BLaER1 treated with 17β-estradiol and CSF1 and Interleukin-3, amounts not matched to agents 10 nM and 100 nM (cell line): ENCODE results near the gene INPP5A.

ENCODE experiments used
- H3K27ac ChIP-seq, 11 experiments: shearing (Covaris generic); formaldehyde crosslinking; 2 replicates each; pipeline ENCODE4 v1.8.1; 2022
- H3K27me3 ChIP-seq, 11 experiments: shearing (Covaris generic); formaldehyde crosslinking; 2 replicates each; pipeline ENCODE4 v1.8.1; 2022
- H3K36me3 ChIP-seq, 11 experiments: shearing (Covaris generic); formaldehyde crosslinking; 2 replicates each; pipeline ENCODE4 v1.8.1; 2022
- H3K4me1 ChIP-seq, 10 experiments: shearing (Covaris generic); formaldehyde crosslinking; 2 replicates each; pipeline ENCODE4 v1.8.1; 2022
- H3K4me2 ChIP-seq, 11 experiments: shearing (Covaris generic); formaldehyde crosslinking; 2 replicates each; pipeline ENCODE4 v1.8.1; 2022
- H3K4me3 ChIP-seq, 10 experiments: shearing (Covaris generic); formaldehyde crosslinking; 2 replicates each; pipeline ENCODE4 v1.8.1; 2022
- H3K9ac ChIP-seq, 11 experiments: shearing (Covaris generic); formaldehyde crosslinking; 2 replicates each; pipeline ENCODE4 v1.8.1; 2022
- H3K9me3 ChIP-seq, 11 experiments: shearing (Covaris generic); formaldehyde crosslinking; replicated peaks in 1 of 11; 2 replicates each; pipeline ENCODE4 v1.8.1; 2022
- H4K20me1 ChIP-seq, 11 experiments: shearing (Covaris generic); formaldehyde crosslinking; 2 replicates each; pipeline ENCODE4 v1.8.1; 2022
- Cebpa-rat ChIP-seq, 11 experiments: shearing (Covaris generic); IDR thresholded peaks; 2 replicates each; pipeline ENCODE4 v1.8.1; 2022

The INPP5A gene

GRCh38 chr10:132632091-132632561 lies 94.5 kb downstream of the INPP5A start:
- Histone ChIP-seq H3K9me3 (no peaks in the 10 kb centered on the region), H3K4me1 (peaks cover 56 to 92% (median 85%) of the 10 kb centered on the region in 10 experiments), H3K9ac (peak overlapping the region in 5 of 11 experiments; percentile 27 to 61 (median 36); a peak in 8 of 22 replicates), H3K4me3 (no peak overlapping the region; a peak in 1 of 20 replicates), H3K27ac (peak overlapping the region in 6 of 11 experiments; percentile 5 to 45 (median 26); a peak in 5 of 22 replicates), H3K4me2 (peak overlapping the region; percentile 1 to 95 (median 80); a peak in 20 of 22 replicates), H3K36me3 (peaks cover 0 to 18% (median 0%) of the 10 kb centered on the region in 11 experiments; a peak in 2 of 22 replicates), H3K27me3 (peaks cover 0 to 57% (median 0%) of the 10 kb centered on the region in 11 experiments; a peak in 4 of 22 replicates), H4K20me1 (peaks cover 47 to 92% (median 83%) of the 10 kb centered on the region in 11 experiments; a peak in 20 of 22 replicates)
- TF ChIP-seq Cebpa-rat (IDR thresholded peaks at IDR 0.05) = no peak

GRCh38 chr10:132632851-132633684 lies 95.5 kb downstream of the INPP5A start:
- Histone ChIP-seq H3K36me3 (peaks cover 0 to 18% (median 0%) of the 10 kb centered on the region in 11 experiments; a peak in 2 of 22 replicates), H3K4me3 (no peak overlapping the region), H3K4me2 (peak overlapping the region; percentile 11 to 95 (median 80); a peak in 21 of 22 replicates), H3K27me3 (peaks cover 0 to 47% (median 0%) of the 10 kb centered on the region in 11 experiments; a peak in 4 of 22 replicates), H4K20me1 (peaks cover 45 to 92% (median 85%) of the 10 kb centered on the region in 11 experiments; a peak in 20 of 22 replicates), H3K27ac (peak overlapping the region in 6 of 11 experiments; percentile 8 to 35 (median 16); a peak in 6 of 22 replicates), H3K4me1 (peaks cover 47 to 91% (median 83%) of the 10 kb centered on the region in 10 experiments), H3K9ac (peak overlapping the region in 6 of 11 experiments; percentile 3 to 61 (median 38); a peak in 8 of 22 replicates), H3K9me3 (no peaks in the 10 kb centered on the region)
- TF ChIP-seq Cebpa-rat (IDR thresholded peaks at IDR 0.05) = no peak

- H3K4me2 ChIP-seq = peak overlapping the region; percentile 25 to 95 (median 80)
- H3K36me3 ChIP-seq = peaks cover 0 to 13% (median 0%) of the 10 kb centered on the region in 11 experiments; a peak in 2 of 22 replicates
- peaks cover 0 to 6% (median 2%) of the 10 kb centered on the region in 11 experiments; a peak in 10 of 22 replicates for H3K9me3 ChIP-seq
- no peak overlapping the region for H3K4me3 ChIP-seq
- H3K4me1 ChIP-seq = peaks cover 36 to 81% (median 70%) of the 10 kb centered on the region in 10 experiments
- no peak for TF ChIP-seq Cebpa-rat (IDR thresholded peaks at IDR 0.05)
- H3K27me3 ChIP-seq = peaks cover 0 to 42% (median 0%) of the 10 kb centered on the region in 11 experiments; a peak in 4 of 22 replicates
- no peak overlapping the region for H3K9ac ChIP-seq
- peak overlapping the region in 2 of 11 experiments; percentile 3 to 28; a peak in 1 of 22 replicates for H3K27ac ChIP-seq
- H4K20me1 ChIP-seq = peaks cover 54 to 96% (median 92%) of the 10 kb centered on the region in 11 experiments; a peak in 20 of 22 replicates
Observed at GRCh38 chr10:132634241-132634946, 96.8 kb downstream of the INPP5A start.

- Histone ChIP-seq H4K20me1 (peaks cover 54 to 96% (median 92%) of the 10 kb centered on the region in 11 experiments; a peak in 20 of 22 replicates), H3K27ac (peak overlapping the region in 2 of 11 experiments; percentile 3 to 28; a peak in 1 of 22 replicates), H3K9me3 (peaks cover 5 to 11% (median 7%) of the 10 kb centered on the region in 11 experiments; a peak in 18 of 22 replicates), H3K4me3 (no peak overlapping the region), H3K9ac (no peak overlapping the region), H3K27me3 (peaks cover 0 to 42% (median 5%) of the 10 kb centered on the region in 11 experiments; a peak in 9 of 22 replicates), H3K4me1 (peaks cover 36 to 76% (median 65%) of the 10 kb centered on the region in 10 experiments), H3K4me2 (peak overlapping the region; percentile 25 to 95 (median 80)), H3K36me3 (peaks cover 0 to 8% (median 0%) of the 10 kb centered on the region in 11 experiments; a peak in 3 of 22 replicates)
- TF ChIP-seq Cebpa-rat (IDR thresholded peaks at IDR 0.05) = no peak
Observed at GRCh38 chr10:132634947-132635271, 97.3 kb downstream of the INPP5A start.

GRCh38 chr10:132636358-132636757 lies 98.8 kb downstream of the INPP5A start:
- H3K4me3 ChIP-seq = no peak overlapping the region
- peaks cover 0 to 4% (median 0%) of the 10 kb centered on the region in 11 experiments; a peak in 4 of 22 replicates for H3K36me3 ChIP-seq
- peaks cover 36 to 72% (median 57%) of the 10 kb centered on the region in 10 experiments for H3K4me1 ChIP-seq
- H3K4me2 ChIP-seq = peak overlapping the region in 3 of 11 experiments; percentile 6 to 35 (median 26); a peak in 4 of 22 replicates
- H3K27me3 ChIP-seq = peaks cover 0 to 47% (median 16%) of the 10 kb centered on the region in 11 experiments; a peak in 16 of 22 replicates
- no peak for TF ChIP-seq Cebpa-rat (IDR thresholded peaks at IDR 0.05)
- H3K27ac ChIP-seq = no peak overlapping the region
- H3K9ac ChIP-seq = no peak overlapping the region
- peaks cover 58 to 100% (median 96%) of the 10 kb centered on the region in 11 experiments; a peak in 20 of 22 replicates for H4K20me1 ChIP-seq
- H3K9me3 ChIP-seq = peaks cover 5 to 16% (median 11%) of the 10 kb centered on the region in 11 experiments; a peak in 18 of 22 replicates

GRCh38 chr10:132637477-132638129 lies 100.0 kb downstream of the INPP5A start:
- H3K27ac ChIP-seq = 0 out of 22 replicates have a peak overlapping the region, but pooled peaks of 1 of the 11 experiments have one; percentile 12
- H3K4me3 ChIP-seq = no peak overlapping the region
- 0 out of 22 replicates have a peak overlapping the region, but pooled peaks of 1 of the 11 experiments have one; percentile 0 for H3K9ac ChIP-seq
- no peaks in the 10 kb centered on the region; a peak in 2 of 22 replicates for H3K36me3 ChIP-seq
- peaks cover 58 to 100% (median 96%) of the 10 kb centered on the region in 11 experiments; a peak in 20 of 22 replicates for H4K20me1 ChIP-seq
- peak overlapping the region; percentile 6 to 67 (median 42); a peak in 21 of 22 replicates for H3K4me2 ChIP-seq
- H3K9me3 ChIP-seq = peaks cover 5 to 16% (median 11%) of the 10 kb centered on the region in 11 experiments; a peak in 18 of 22 replicates
- H3K27me3 ChIP-seq = peaks cover 5 to 52% (median 28%) of the 10 kb centered on the region in 11 experiments; a peak in 18 of 22 replicates
- no peak for TF ChIP-seq Cebpa-rat (IDR thresholded peaks at IDR 0.05)
- H3K4me1 ChIP-seq = peaks cover 31 to 72% (median 57%) of the 10 kb centered on the region in 10 experiments

GRCh38 chr10:132638130-132638515 lies 100.5 kb downstream of the INPP5A start:
- no peak for TF ChIP-seq Cebpa-rat (IDR thresholded peaks at IDR 0.05)
- Histone ChIP-seq H3K4me2 (peak overlapping the region in 6 of 11 experiments; percentile 6 to 67 (median 30); a peak in 9 of 22 replicates), H3K4me3 (no peak overlapping the region), H3K9me3 (peaks cover 5 to 16% (median 11%) of the 10 kb centered on the region in 11 experiments; a peak in 18 of 22 replicates), H3K9ac (0 out of 22 replicates have a peak overlapping the region, but pooled peaks of 1 of the 11 experiments have one; percentile 0), H3K4me1 (peaks cover 26 to 70% (median 54%) of the 10 kb centered on the region in 10 experiments), H4K20me1 (peaks cover 58 to 100% (median 96%) of the 10 kb centered on the region in 11 experiments; a peak in 20 of 22 replicates), H3K27me3 (peaks cover 6 to 49% (median 30%) of the 10 kb centered on the region in 11 experiments; a peak in 18 of 22 replicates), H3K27ac (no peak overlapping the region), H3K36me3 (no peaks in the 10 kb centered on the region; a peak in 2 of 22 replicates)
